SK-N-SH (cell line): Measurements from ENCODE around the gene ADCY4. TPM values are rescaled to one million over a fixed set of nuclear protein-coding genes. Genes with fewer than 3 reads are reported as not detected.

Source experiments
- CTCF ChIA-PET: fragments of 300-600, 350-600 bp; formaldehyde crosslinking; extraction: SDS; loops from one replicate; lab custom pipeline; 2021; lab: Yijun Ruan, JAX
- POLR2A ChIA-PET: fragments of 350-600 bp; sonication (Branson Sonifier 250); formaldehyde crosslinking; extraction: SDS; loops from one replicate; lab custom pipeline; 2020; ENCODE audit warnings: antibody characterized with exemption, inconsistent platforms; lab: Yijun Ruan, JAX
- DNase-seq: peaks from one replicate; pipeline ENCODE4 v3.0.0; 2012
- H2AFZ ChIP-seq: fragments of 200-600 bp; sonication (generic); 2 replicates; pipeline ENCODE4 v1.8.1; 2016; ENCODE audit warnings: antibody characterized with exemption, mild to moderate bottlenecking, low read depth
- H3F3A ChIP-seq: fragments of 200-600 bp; sonication (generic); replicated peaks from 2 replicates; pipeline ENCODE3; 2016; ENCODE audit warnings: antibody characterized with exemption, mild to moderate bottlenecking; ENCODE audit not compliant: insufficient read depth
- H3K27ac ChIP-seq, 2 experiments: fragments of 200-500 bp in 1 of 2; fragments of 200-600 bp in 1 of 2; sonication (Bioruptor generic) in 1 of 2; sonication (generic), shearing (Covaris generic) in 1 of 2; 2 replicates each; pipeline versions ENCODE4 v1.5.1 to v1.6.1; 2014 to 2016; ENCODE audit warnings: low read depth in 2 of 2, inconsistent platforms in 1 of 2, low read length in 1 of 2, mild to moderate bottlenecking in 1 of 2, mixed read lengths in 1 of 2
- H3K27me3 ChIP-seq: fragments of 200-600 bp; sonication (generic), shearing (Covaris generic); 2 replicates; pipeline ENCODE4 v1.6.1; 2016; ENCODE audit warnings: mixed run types; ENCODE audit not compliant: insufficient read depth
- H3K36me3 ChIP-seq, 2 experiments: fragments of 200-500 bp in 1 of 2; fragments of 200-600 bp in 1 of 2; sonication (Bioruptor generic) in 1 of 2; sonication (generic) in 1 of 2; replicated peaks in 1 of 2; 2 replicates each; pipeline versions ENCODE3 to v1.5.1; 2014 to 2016; ENCODE audit warnings: low read length in 1 of 2, mild to moderate bottlenecking in 1 of 2; ENCODE audit not compliant: insufficient read depth in 2 of 2, control insufficient read depth in 1 of 2
- H3K4me1 ChIP-seq, 2 experiments: fragments of 200-500 bp in 1 of 2; fragments of 200-600 bp in 1 of 2; sonication (Bioruptor generic) in 1 of 2; sonication (generic), shearing (Covaris generic) in 1 of 2; 2 replicates each; pipeline versions ENCODE4 v1.5.1 to v1.6.1; 2014 to 2016; ENCODE audit warnings: low read depth in 1 of 2, low read length in 1 of 2, mixed run types in 1 of 2; ENCODE audit not compliant: insufficient read depth in 2 of 2, control insufficient read depth in 1 of 2
- H3K4me2 ChIP-seq: fragments of 200-600 bp; sonication (generic), shearing (Covaris generic); 2 replicates; pipeline ENCODE4 v1.6.1; 2017; ENCODE audit warnings: mixed run types
- H3K4me3 ChIP-seq, 2 experiments: fragments of 200-500 bp in 1 of 2; fragments of 200-600 bp in 1 of 2; sonication (Bioruptor generic) in 1 of 2; sonication (generic), shearing (Covaris generic) in 1 of 2; 2 replicates each; pipeline versions ENCODE4 v1.5.1 to v1.8.1; 2014 to 2016; ENCODE audit warnings: low read depth in 2 of 2, inconsistent platforms in 1 of 2, low read length in 1 of 2, mild to moderate bottlenecking in 1 of 2, mixed read lengths in 1 of 2, moderate library complexity in 1 of 2
- H3K79me2 ChIP-seq: fragments of 200-600 bp; sonication (generic); 2 replicates; pipeline ENCODE4 v1.8.1; 2017; ENCODE audit warnings: mild to moderate bottlenecking; ENCODE audit not compliant: insufficient read depth
- H3K9ac ChIP-seq: fragments of 200-600 bp; sonication (generic); 2 replicates; pipeline ENCODE4 v1.6.1; 2017; ENCODE audit warnings: mixed run types
- H3K9me2 ChIP-seq: fragments of 200-600 bp; sonication (generic); 2 replicates; pipeline ENCODE4 v1.6.1; 2017; ENCODE audit warnings: mixed run types
- H3K9me3 ChIP-seq: fragments of 200-600 bp; sonication (generic); 2 replicates; pipeline ENCODE4 v1.6.1; 2017; ENCODE audit warnings: mixed run types, mild to moderate bottlenecking, moderate library complexity
- H4K20me1 ChIP-seq: fragments of 200-600 bp; sonication (generic); 2 replicates; pipeline ENCODE4 v1.6.1; 2017; ENCODE audit warnings: mild to moderate bottlenecking, mixed run types; ENCODE audit not compliant: insufficient read depth
- CHD2 ChIP-seq: fragments of 150-350 bp; IDR thresholded peaks from 2 replicates; pipeline ENCODE4 v1.6.1; 2018; ENCODE audit warnings: low read length; ENCODE audit not compliant: partially characterized antibody
- CTCF ChIP-seq: fragments of 200-600 bp; sonication (generic); IDR thresholded peaks from 2 replicates; pipeline ENCODE4 v1.6.1; 2017; ENCODE audit warnings: antibody characterized with exemption, mild to moderate bottlenecking, moderate library complexity
- ELF1 ChIP-seq: IDR thresholded peaks from 2 replicates; pipeline ENCODE4 v1.4.0; 2012
- EZH2phosphoT487 ChIP-seq: fragments of 200-600 bp; sonication (generic); IDR thresholded peaks from 2 replicates; pipeline ENCODE4 v1.6.1; 2017; ENCODE audit warnings: low read depth, mixed run types, mild to moderate bottlenecking, antibody characterized with exemption, moderate library complexity, borderline replicate concordance
- FOSL2 ChIP-seq: IDR thresholded peaks from 2 replicates; pipeline ENCODE4 v1.4.0; 2012; ENCODE audit warnings: low read depth, mild to moderate bottlenecking, moderate library complexity, borderline replicate concordance
- FOXJ3 ChIP-seq: sonication (generic); formaldehyde crosslinking; IDR thresholded peaks from 2 replicates; pipeline ENCODE4 v1.5.1; 2020; ENCODE audit warnings: mild to moderate bottlenecking, missing genetic modification reagents
- FOXM1 ChIP-seq: IDR thresholded peaks from 2 replicates; pipeline ENCODE4 v1.4.0; 2012; ENCODE audit warnings: low read depth, mild to moderate bottlenecking
- GATA2 ChIP-seq: sonication (generic); formaldehyde crosslinking; IDR thresholded peaks from 2 replicates; pipeline ENCODE4 v1.5.0; 2020; ENCODE audit warnings: mild to moderate bottlenecking, missing genetic modification reagents
- IRF3 ChIP-seq: fragments of 150-350 bp; IDR thresholded peaks from 2 replicates; pipeline ENCODE4 v1.6.1; 2016; ENCODE audit warnings: mild to moderate bottlenecking, low read depth, low read length
- MAX ChIP-seq: IDR thresholded peaks from 2 replicates; pipeline ENCODE4 v1.4.0; 2012; ENCODE audit warnings: low read depth
- MEF2A ChIP-seq: IDR thresholded peaks from 2 replicates; pipeline ENCODE4 v1.4.0; 2012; ENCODE audit warnings: low read depth, borderline replicate concordance
- NRF1 ChIP-seq: IDR thresholded peaks from 2 replicates; pipeline ENCODE4 v1.6.1; 2012; ENCODE audit warnings: low read depth, mild to moderate bottlenecking, low read length
- RAD21 ChIP-seq: IDR thresholded peaks from 2 replicates; pipeline ENCODE4 v1.6.1; 2012; ENCODE audit warnings: mild to moderate bottlenecking, low read length
- REST ChIP-seq: IDR thresholded peaks from 2 replicates; pipeline ENCODE4 v1.6.1; 2012; ENCODE audit warnings: mild to moderate bottlenecking, low read depth, low read length, moderate library complexity
- RXRA ChIP-seq: IDR thresholded peaks from 2 replicates; pipeline ENCODE4 v1.4.0; 2012; ENCODE audit warnings: low read depth, mild to moderate bottlenecking, borderline replicate concordance
- SIN3A ChIP-seq: IDR thresholded peaks from 2 replicates; pipeline ENCODE4 v1.6.1; 2012; ENCODE audit warnings: low read depth, mild to moderate bottlenecking, low read length, moderate library complexity, borderline replicate concordance
- TCF12 ChIP-seq: IDR thresholded peaks from 2 replicates; pipeline ENCODE4 v1.4.0; 2012
- USF1 ChIP-seq: IDR thresholded peaks from 2 replicates; pipeline ENCODE4 v1.4.0; 2012; ENCODE audit warnings: low read depth, borderline replicate concordance
- USF2 ChIP-seq: fragments of 150-350 bp; IDR thresholded peaks from 2 replicates; pipeline ENCODE4 v1.6.1; 2017; ENCODE audit warnings: antibody characterized with exemption, low read length, low read depth, borderline replicate concordance
- WGBS: methylation state at CpG from one replicate; pipeline ENCODE4 v1.1.6; 2017; ENCODE audit warnings: low lambda C conversion rate; 5-methylcytosine and 5-hydroxymethylcytosine counted together
- polyA plus RNA-seq, 3 experiments: library from polyadenylated mRNA; depleted of rRNA; stranded (reverse); fragments of >200 nt; gene quantifications; 2 replicates each; pipeline ENCODE4 v1.2.3, GENCODE V29; 2012

Gene ADCY4
- polyA plus RNA-seq, 1 of the 3 experiments (the other 2 are of a cell fraction) = 0.08 TPM

- Histone ChIP-seq H3K4me2 (no peak overlapping the region), H3K9me2 (no peaks in the 10 kb centered on the region), H3K4me1 (peaks cover 6 to 10% of the 10 kb centered on the region in 2 experiments; a peak in 2 of 4 replicates), H3K27ac (no peak overlapping the region), H3K9ac (no peak overlapping the region), H3K27me3 (no peaks in the 10 kb centered on the region), H3K9me3 (no peaks in the 10 kb centered on the region), H3F3A (no peaks in the 10 kb centered on the region), H2AFZ (no peak overlapping the region), H3K79me2 (no peaks in the 10 kb centered on the region; the same call in 1 of the 2 replicates), H3K36me3 (peaks cover 0 to 31% of the 10 kb centered on the region in 2 experiments), H4K20me1 (no peaks in the 10 kb centered on the region), H3K4me3 (no peak overlapping the region)
- ChIA-PET POLR2A (no interaction called here), CTCF (interaction anchor here (0.9 to 4.9 kb wide), 6 partner anchors 13 to 162 kb away, joined by 3 to 37 read pairs (median 6); partner anchors contain the start of genes CIDEB and TINF2)
- no peak for DNase-seq
- WGBS = 85% methylated on average over 8 of the region's 8 CpGs
- no peak for TF ChIP-seq MEF2A
- TF ChIP-seq USF2 = no peak
- no peak for TF ChIP-seq FOXJ3 (CRISPR knock-in tag)
- TF ChIP-seq MAX = no peak
- no peak for TF ChIP-seq EZH2phosphoT487
- TF ChIP-seq NRF1 = no peak
- TF ChIP-seq ELF1 = no peak
- TF ChIP-seq GATA2 (CRISPR knock-in tag) = no peak
- no peak for TF ChIP-seq SIN3A
- TF ChIP-seq TCF12 = no peak
- TF ChIP-seq USF1 = no peak
- no peak for TF ChIP-seq RAD21
- no peak for TF ChIP-seq RXRA
- no peak for TF ChIP-seq REST
- no peak for TF ChIP-seq IRF3
- no peak for TF ChIP-seq CHD2
- TF ChIP-seq CTCF = no peak
- no peak for TF ChIP-seq FOSL2
- no peak for TF ChIP-seq FOXM1
These were observed 65.5 kb downstream of the ADCY4 start for GRCh38 chr14:24269368-24269767.
